ENCODE results near the gene INTS7.

The INTS7 gene

GRCh38 chr1:212044851-212045250, 9.5 kb upstream of the INTS7 start:
- TF ChIP-seq CTCF (IDR thresholded peaks at IDR 0.05) = no peak
- Histone ChIP-seq H3K9me3 (no peaks in the 10 kb centered on the region), H3K36me3 (peaks cover 20% of the 10 kb centered on the region), H3K4me3 (ENCODE audit: low read depth in 1 of 2, low read length in 1 of 2) (no peak overlapping the region), H3K4me1 (ENCODE audit: control insufficient read depth in 1 of 2, insufficient read depth in 1 of 2, low read depth in 1 of 2, low read length in 1 of 2) (no peaks in the 10 kb centered on the region), H3K27me3 (no peaks in the 10 kb centered on the region), H3K27ac (no peak overlapping the region)

GRCh38 chr1:212042436-212042835, 7.1 kb upstream of the INTS7 start:
- Histone ChIP-seq H3K27ac (no peak overlapping the region), H3K4me3 (ENCODE audit: low read depth in 1 of 2, low read length in 1 of 2) (no peak overlapping the region), H3K27me3 (no peaks in the 10 kb centered on the region), H3K36me3 (peaks cover 7% of the 10 kb centered on the region), H3K9me3 (no peaks in the 10 kb centered on the region), H3K4me1 (ENCODE audit: control insufficient read depth in 1 of 2, insufficient read depth in 1 of 2, low read depth in 1 of 2, low read length in 1 of 2) (peaks cover under 1 to 5% of the 10 kb centered on the region in 2 experiments)
- TF ChIP-seq CTCF (IDR thresholded peaks at IDR 0.05) = no peak

- Histone ChIP-seq H3K36me3 (peaks cover under 1% of the 10 kb centered on the region), H3K9me3 (no peaks in the 10 kb centered on the region), H3K27me3 (no peaks in the 10 kb centered on the region), H3K4me1 (ENCODE audit: control insufficient read depth in 1 of 2, insufficient read depth in 1 of 2, low read depth in 1 of 2, low read length in 1 of 2) (peaks cover 14 to 16% of the 10 kb centered on the region in 2 experiments), H3K4me3 (ENCODE audit: low read depth in 1 of 2, low read length in 1 of 2) (no peak overlapping the region), H3K27ac (no peak overlapping the region)
- no peak for TF ChIP-seq CTCF (IDR thresholded peaks at IDR 0.05)
Observed at GRCh38 chr1:212040629-212041412, 5.5 kb upstream of the INTS7 start.

- H3K9me3 ChIP-seq = no peaks in the 10 kb centered on the region
- H3K27me3 ChIP-seq = no peaks in the 10 kb centered on the region
- no peak overlapping the region for H3K27ac ChIP-seq
- no peaks in the 10 kb centered on the region for H3K36me3 ChIP-seq
- H3K4me3 ChIP-seq (ENCODE audit: low read depth in 1 of 2, low read length in 1 of 2) = no peak overlapping the region
- peaks cover 18 to 23% of the 10 kb centered on the region in 2 experiments for H3K4me1 ChIP-seq (ENCODE audit: control insufficient read depth in 1 of 2, insufficient read depth in 1 of 2, low read depth in 1 of 2, low read length in 1 of 2)
- no peak for TF ChIP-seq CTCF (IDR thresholded peaks at IDR 0.05)
Observed at GRCh38 chr1:212039622-212040021, 4.3 kb upstream of the INTS7 start.

GRCh38 chr1:212037900-212038299, 2.5 kb upstream of the INTS7 start:
- no peak overlapping the region for H3K27ac ChIP-seq
- H3K4me3 ChIP-seq (ENCODE audit: low read depth in 1 of 2, low read length in 1 of 2) = no peak overlapping the region
- no peaks in the 10 kb centered on the region for H3K27me3 ChIP-seq

More at GRCh38 chr1:212037900-212038299, 2.5 kb upstream of the INTS7 start:
- Histone ChIP-seq H3K36me3 (no peaks in the 10 kb centered on the region), H3K9me3 (no peaks in the 10 kb centered on the region), H3K4me1 (ENCODE audit: control insufficient read depth in 1 of 2, insufficient read depth in 1 of 2, low read depth in 1 of 2, low read length in 1 of 2) (peaks cover 24 to 30% of the 10 kb centered on the region in 2 experiments)
- TF ChIP-seq CTCF (IDR thresholded peaks at IDR 0.05) = no peak

Measured in neutrophil (primary cell).